Common myeloid progenitor, CD34-positive (primary cell): ENCODE data around the gene GIMAP2.
A peak's percentile ranks its signal among the peaks of the same experiment; 100 is the strongest.
"Not testable (repeated sequence)": the region's sequence is repeated elsewhere in the genome, so short reads cannot be mapped to it uniquely, and the experiment has no call there.

Experiments
- CTCF ChIA-PET: fragments of 350-600 bp; sonication (Branson Sonifier 250); formaldehyde crosslinking; loops from one replicate; lab custom pipeline; 2021; ENCODE audit warnings: antibody characterized with exemption; lab: Charles Lee
- POLR2A ChIA-PET: fragments of 350-600 bp; sonication (Branson Sonifier 250); formaldehyde crosslinking; loops from one replicate; lab custom pipeline; 2021; ENCODE audit warnings: antibody characterized with exemption; lab: Charles Lee
- DNase-seq, 3 donors: peaks; one replicate each; pipeline versions ENCODE4 v3.0.0 to v3.0.0-alpha.2; 2013
- H3K27ac ChIP-seq, 2 experiments: 1 replicate in 1 of 2; 2 replicates in 1 of 2; pipeline ENCODE4 v1.7.0; 2013; ENCODE audit warnings: inconsistent platforms in 2 of 2, low read length in 2 of 2, mild to moderate bottlenecking in 2 of 2, low read depth in 1 of 2, moderate library complexity in 1 of 2; ENCODE audit not compliant: severe bottlenecking in 2 of 2, insufficient read depth in 1 of 2, poor library complexity in 1 of 2
- H3K27me3 ChIP-seq, 5 experiments: replicated peaks in 2 of 5; 1 replicate in 3 of 5; 2 replicates in 2 of 5; pipeline versions ENCODE4 v1.6.1 to v1.7.0; 2013; ENCODE audit warnings: low read length in 4 of 5, mild to moderate bottlenecking in 2 of 5, moderate library complexity in 2 of 5, inconsistent platforms in 1 of 5; ENCODE audit not compliant: insufficient read depth in 5 of 5, control insufficient read depth in 4 of 5
- H3K36me3 ChIP-seq, 4 experiments: 1 replicate in 2 of 4; 2 replicates in 2 of 4; pipeline versions ENCODE4 v1.6.1 to v1.7.0; 2013; ENCODE audit warnings: low read length in 3 of 4, control low read depth in 1 of 4, mild to moderate bottlenecking in 1 of 4; ENCODE audit not compliant: control insufficient read depth in 4 of 4, insufficient read depth in 4 of 4
- H3K4me1 ChIP-seq, 4 experiments: 1 replicate in 3 of 4; 2 replicates in 1 of 4; pipeline versions ENCODE4 v1.6.1 to v1.7.1; 2013; ENCODE audit warnings: low read length in 3 of 4, mild to moderate bottlenecking in 3 of 4, control low read depth in 1 of 4, inconsistent platforms in 1 of 4, moderate library complexity in 1 of 4; ENCODE audit not compliant: control insufficient read depth in 4 of 4, insufficient read depth in 4 of 4; ENCODE audit errors: control extremely low read depth in 1 of 4
- H3K4me3 ChIP-seq, 7 experiments: 1 replicate in 4 of 7; 2 replicates in 3 of 7; pipeline versions ENCODE4 v1.5.1 to v1.7.0; 2013; ENCODE audit warnings: mild to moderate bottlenecking in 7 of 7, low read length in 6 of 7, moderate library complexity in 6 of 7, inconsistent platforms in 2 of 7, low read depth in 2 of 7, control low read depth in 1 of 7; ENCODE audit not compliant: insufficient read depth in 4 of 7, control insufficient read depth in 1 of 7; ENCODE audit errors: extremely low read depth in 1 of 7
- H3K9me3 ChIP-seq, 5 experiments: 1 replicate in 4 of 5; 2 replicates in 1 of 5; pipeline versions ENCODE4 v1.6.1 to v1.7.1; 2013; ENCODE audit warnings: low read length in 4 of 5, mild to moderate bottlenecking in 2 of 5, inconsistent platforms in 1 of 5, low read depth in 1 of 5, moderate library complexity in 1 of 5; ENCODE audit not compliant: control insufficient read depth in 4 of 5, insufficient read depth in 2 of 5; ENCODE audit errors: control extremely low read depth in 1 of 5
- WGBS: methylation state at CpG from one replicate; pipeline ENCODE4 v1.1.5; 2013; ENCODE audit not compliant: insufficient coverage; 5-methylcytosine and 5-hydroxymethylcytosine counted together

GIMAP2 gene

GRCh38 chr7:150665089-150665748, 20.3 kb upstream of the GIMAP2 start:
- POLR2A ChIA-PET = no interaction called here
- no peaks in the 10 kb centered on the region for H3K36me3 ChIP-seq
- peaks cover 18 to 64% (median 57%) of the 10 kb centered on the region in 4 experiments for H3K4me1 ChIP-seq
- peak in 2 of 3 donors; percentile 36 to 53 for DNase-seq
- CTCF ChIA-PET = no interaction called here
- H3K27ac ChIP-seq = no peak overlapping the region
- 100% methylated on average over 5 of the region's 9 CpGs for WGBS
- no peak overlapping the region for H3K4me3 ChIP-seq
- H3K9me3 ChIP-seq = peaks cover 0 to 3% (median 0%) of the 10 kb centered on the region in 5 experiments
- H3K27me3 ChIP-seq = no peaks in the 10 kb centered on the region

GRCh38 chr7:150665896-150666295, 19.6 kb upstream of the GIMAP2 start:
- no peak overlapping the region for H3K27ac ChIP-seq
- POLR2A ChIA-PET = no interaction called here
- no peaks in the 10 kb centered on the region for H3K27me3 ChIP-seq
- H3K36me3 ChIP-seq = no peaks in the 10 kb centered on the region
- peaks cover 18 to 64% (median 57%) of the 10 kb centered on the region in 4 experiments for H3K4me1 ChIP-seq
- no peak overlapping the region for H3K4me3 ChIP-seq
- 100% methylated on average over 2 of the region's 2 CpGs for WGBS
- peak in 2 of 3 donors; percentile 46 to 60 for DNase-seq
- H3K9me3 ChIP-seq = peaks cover 0 to 3% (median 0%) of the 10 kb centered on the region in 5 experiments
- CTCF ChIA-PET = no interaction called here

- CTCF ChIA-PET = interaction anchor here (1.1 to 1.2 kb wide), 2 partner anchors 18 to 218 kb away, joined by 3 to 4 read pairs; no protein-coding TSS in a partner anchor
- POLR2A ChIA-PET = no interaction called here
- H3K4me3 ChIP-seq = peak overlapping the region in 1 of 7 experiments; percentile 3
- H3K36me3 ChIP-seq = no peaks in the 10 kb centered on the region
- H3K4me1 ChIP-seq = peaks cover 18 to 64% (median 55%) of the 10 kb centered on the region in 4 experiments
- no peaks in the 10 kb centered on the region for H3K27me3 ChIP-seq
- no peak overlapping the region for H3K27ac ChIP-seq
- DNase-seq = no peak
- H3K9me3 ChIP-seq = peaks cover 0 to 3% (median 0%) of the 10 kb centered on the region in 5 experiments
Measured at GRCh38 chr7:150666412-150666811, 19.1 kb upstream of the GIMAP2 start.

- peak overlapping the region in 1 of 7 experiments; percentile 11 for H3K4me3 ChIP-seq
- ChIA-PET POLR2A (no interaction called here), CTCF (interaction anchor here (0.7 kb wide), 1 partner anchor 47 kb away, joined by 3 read pairs; no protein-coding TSS in a partner anchor)
- H3K27me3 ChIP-seq = no peaks in the 10 kb centered on the region
- H3K36me3 ChIP-seq = no peaks in the 10 kb centered on the region
- H3K4me1 ChIP-seq = peaks cover 10 to 49% (median 46%) of the 10 kb centered on the region in 4 experiments
- peak overlapping the region; percentile 30 to 41 for H3K27ac ChIP-seq
- peak; percentile 19 to 82 (median 74) for DNase-seq
- WGBS = no CpG with 5 or more reads among the region's 1 CpG
- H3K9me3 ChIP-seq = peaks cover 0 to 3% (median 0%) of the 10 kb centered on the region in 5 experiments
Measured at GRCh38 chr7:150668472-150668911, 17.0 kb upstream of the GIMAP2 start.

GRCh38 chr7:150668977-150669376, 16.5 kb upstream of the GIMAP2 start:
- Histone ChIP-seq H3K36me3 (no peaks in the 10 kb centered on the region), H3K4me1 (peaks cover 7 to 44% (median 42%) of the 10 kb centered on the region in 4 experiments), H3K27ac (peak overlapping the region; percentile 30 to 41), H3K9me3 (peaks cover 0 to 3% (median 0%) of the 10 kb centered on the region in 5 experiments), H3K4me3 (peak overlapping the region in 1 of 7 experiments; percentile 11), H3K27me3 (no peaks in the 10 kb centered on the region)
- ChIA-PET POLR2A (interaction anchor here (0.7 kb wide), 1 partner anchor 223 kb away, joined by 5 read pairs; no protein-coding TSS in a partner anchor), CTCF (no interaction called here)
- DNase-seq = no peak

- CTCF ChIA-PET = interaction anchor here (1.3 kb wide), 1 partner anchor 85 kb away, joined by 3 read pairs; no protein-coding TSS in a partner anchor
- H3K36me3 ChIP-seq, H3K4me3 ChIP-seq, POLR2A ChIA-PET, H3K9me3 ChIP-seq, H3K27ac ChIP-seq, H3K27me3 ChIP-seq, DNase-seq: not testable (repeated sequence)
- 97% methylated on average over 4 of the region's 7 CpGs for WGBS
- peaks cover 10 to 37% (median 29%) of the 10 kb centered on the region in 4 experiments for H3K4me1 ChIP-seq
Measured at GRCh38 chr7:150671798-150672585, 13.5 kb upstream of the GIMAP2 start.
